ENCODE results near the gene CYP2W1.

- TF ChIP-seq SUZ12 (IDR thresholded peaks at IDR 0.05; ENCODE audit: unreplicated experiment) (no peak), EP300 (IDR thresholded peaks at IDR 0.05; ENCODE audit: borderline replicate concordance in 1 of 2, control insufficient read depth in 1 of 2, low read depth in 2 of 2, low read length in 2 of 2) (no peak), MEF2A (IDR thresholded peaks at IDR 0.05; ENCODE audit: insufficient read depth, low read depth, low read length) (peak; percentile 53; the same call in 1 of the 2 replicates)
- TF ChIP-seq, protein P1, sequence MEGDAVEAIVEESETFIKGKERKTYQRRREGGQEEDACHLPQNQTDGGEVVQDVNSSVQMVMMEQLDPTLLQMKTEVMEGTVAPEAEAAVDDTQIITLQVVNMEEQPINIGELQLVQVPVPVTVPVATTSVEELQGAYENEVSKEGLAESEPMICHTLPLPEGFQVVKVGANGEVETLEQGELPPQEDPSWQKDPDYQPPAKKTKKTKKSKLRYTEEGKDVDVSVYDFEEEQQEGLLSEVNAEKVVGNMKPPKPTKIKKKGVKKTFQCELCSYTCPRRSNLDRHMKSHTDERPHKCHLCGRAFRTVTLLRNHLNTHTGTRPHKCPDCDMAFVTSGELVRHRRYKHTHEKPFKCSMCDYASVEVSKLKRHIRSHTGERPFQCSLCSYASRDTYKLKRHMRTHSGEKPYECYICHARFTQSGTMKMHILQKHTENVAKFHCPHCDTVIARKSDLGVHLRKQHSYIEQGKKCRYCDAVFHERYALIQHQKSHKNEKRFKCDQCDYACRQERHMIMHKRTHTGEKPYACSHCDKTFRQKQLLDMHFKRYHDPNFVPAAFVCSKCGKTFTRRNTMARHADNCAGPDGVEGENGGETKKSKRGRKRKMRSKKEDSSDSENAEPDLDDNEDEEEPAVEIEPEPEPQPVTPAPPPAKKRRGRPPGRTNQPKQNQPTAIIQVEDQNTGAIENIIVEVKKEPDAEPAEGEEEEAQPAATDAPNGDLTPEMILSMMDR (IDR thresholded peaks at IDR 0.05 in 2 of 3, conservative IDR thresholded peaks at IDR 0.05 in 1 of 3; ENCODE audit: control insufficient read depth in 2 of 3, extremely low read depth in 1 of 3, insufficient read depth in 1 of 3, low read depth in 3 of 3, low read length in 3 of 3), result no peak
These were observed 46.5 kb upstream of the CYP2W1 start for GRCh38 chr7:936386-937054.
